HepG2 (cell line): ENCODE measurements around the gene GLCE. TPM values are rescaled to one million over a fixed set of nuclear protein-coding genes. Genes with fewer than 3 reads are reported as not detected.

Experiments used
- ATAC-seq: fragments of 200-7000 bp; cut with Tn5 transposase; 3 replicates; pipeline ENCODE4 v1.9.1; 2020; ENCODE audit warnings: mild to moderate bottlenecking, moderate library complexity
- BruUV-seq: library from RNA; stranded (reverse); fragments of 400-500 nt; replicated peaks from 2 replicates; lab custom pipeline; 2021; lab: Mats Ljungman, UMichigan
- CTCF ChIA-PET: fragments of 300-600 bp; formaldehyde crosslinking; extraction: SDS; loops from one replicate; lab custom pipeline; 2021; ENCODE audit warnings: low total read pairs, inconsistent platforms, low intra/inter-chr PET ratio; lab: Yijun Ruan, JAX
- POLR2A ChIA-PET: fragments of 350-600 bp; sonication (Branson Sonifier 250); formaldehyde crosslinking; loops from one replicate; lab custom pipeline; 2020; ENCODE audit warnings: antibody characterized with exemption, inconsistent platforms; lab: Yijun Ruan, JAX
- DNase-seq: peaks from one replicate; pipeline ENCODE4 v3.0.0-alpha.2; 2015; ENCODE audit warnings: low spot score
- FAIRE-seq: peaks from 3 replicates; lab custom pipeline; 2011; peaks lifted over from hg19 to GRCh38; lab: Jason Lieb, UNC
- H2AFZ ChIP-seq: one replicate; pipeline ENCODE4 v1.6.1; 2011; ENCODE audit warnings: low read length, inconsistent platforms
- H3K27ac ChIP-seq: fragments of 300-600 bp; 3 replicates; pipeline ENCODE4 v1.8.0; 2011; ENCODE audit warnings: mixed run types, mild to moderate bottlenecking, mixed read lengths, low read length, inconsistent platforms; ENCODE audit not compliant: insufficient read depth; ENCODE audit errors: extremely low read length
- H3K27me3 ChIP-seq, 2 experiments: fragments of 200-600 bp in 1 of 2; 2 replicates in 1 of 2; 3 replicates in 1 of 2; pipeline versions ENCODE4 v1.6.0 to v1.8.0; 2011; ENCODE audit warnings: low read length in 2 of 2, mild to moderate bottlenecking in 2 of 2, moderate library complexity in 2 of 2, inconsistent platforms in 1 of 2; ENCODE audit not compliant: insufficient read depth in 2 of 2, control insufficient read depth in 1 of 2
- H3K36me3 ChIP-seq, 2 experiments: fragments of 200-600 bp in 1 of 2; replicated peaks in 1 of 2; 2 replicates in 1 of 2; 3 replicates in 1 of 2; pipeline versions ENCODE4 v1.5.1 to v1.8.0; 2011; ENCODE audit warnings: low read length in 2 of 2, inconsistent platforms in 1 of 2; ENCODE audit not compliant: insufficient read depth in 2 of 2, control insufficient read depth in 1 of 2
- H3K4me1 ChIP-seq: 2 replicates; pipeline ENCODE4 v1.5.1; 2012; ENCODE audit warnings: low read length, inconsistent platforms; ENCODE audit not compliant: insufficient read depth
- H3K4me2 ChIP-seq: 2 replicates; pipeline ENCODE4 v1.6.0; 2011; ENCODE audit warnings: low read depth, low read length, inconsistent platforms
- H3K4me3 ChIP-seq, 3 experiments: fragments of 200-600 bp in 1 of 3; sonication (generic), shearing (Covaris generic) in 1 of 3; replicated peaks in 1 of 3; 2 replicates each; pipeline ENCODE4 v1.5.1; 2011 to 2016; ENCODE audit warnings: low read length in 3 of 3, inconsistent platforms in 2 of 3, low read depth in 2 of 3, mild to moderate bottlenecking in 2 of 3, control low read depth in 1 of 3, mixed read lengths in 1 of 3; ENCODE audit not compliant: insufficient read depth in 1 of 3
- H3K79me2 ChIP-seq: one replicate; pipeline ENCODE4 v1.6.1; 2011; ENCODE audit warnings: low read length, inconsistent platforms; ENCODE audit not compliant: insufficient read depth
- H3K9ac ChIP-seq: 2 replicates; pipeline ENCODE4 v1.6.0; 2011; ENCODE audit warnings: mild to moderate bottlenecking, low read depth, low read length, inconsistent platforms; ENCODE audit not compliant: insufficient read depth
- H3K9me3 ChIP-seq: 2 replicates; pipeline ENCODE4 v1.5.1; 2012; ENCODE audit warnings: mild to moderate bottlenecking, low read length
- H4K20me1 ChIP-seq: 2 replicates; pipeline ENCODE4 v1.6.0; 2011; ENCODE audit warnings: inconsistent platforms, mild to moderate bottlenecking, low read length, moderate library complexity; ENCODE audit not compliant: insufficient read depth
- BCL3 ChIP-seq: sonication (generic); formaldehyde crosslinking; IDR thresholded peaks from 2 replicates; pipeline ENCODE4 v1.5.1; 2020; ENCODE audit warnings: mild to moderate bottlenecking, missing genetic modification reagents, moderate library complexity
- CC2D1A ChIP-seq: sonication (generic); formaldehyde crosslinking; IDR thresholded peaks from 2 replicates; pipeline ENCODE4 v1.8.1; 2023; ENCODE audit warnings: mild to moderate bottlenecking, missing genetic modification reagents
- HNF4A ChIP-seq: sonication (generic); formaldehyde crosslinking; IDR thresholded peaks from 2 replicates; pipeline ENCODE4 v1.4.0; 2020; ENCODE audit warnings: missing genetic modification reagents
- HOXA9 ChIP-seq: sonication (generic); formaldehyde crosslinking; IDR thresholded peaks from 2 replicates; pipeline ENCODE4 v1.8.1; 2022; ENCODE audit warnings: missing genetic modification reagents, mild to moderate bottlenecking, moderate library complexity, borderline replicate concordance
- NAIF1 ChIP-seq: sonication (generic); formaldehyde crosslinking; IDR thresholded peaks from 2 replicates; pipeline ENCODE4 v1.5.0; 2020; ENCODE audit warnings: mild to moderate bottlenecking, missing genetic modification reagents, borderline replicate concordance
- NR2F2 ChIP-seq: IDR thresholded peaks from 2 replicates; pipeline ENCODE4 v1.6.1; 2012; ENCODE audit warnings: low read depth, inconsistent platforms, borderline replicate concordance
- REST ChIP-seq, 2 experiments: IDR thresholded peaks; 2 replicates each; pipeline ENCODE4 v1.6.1; 2011 to 2012; ENCODE audit warnings: low read length in 2 of 2, borderline replicate concordance in 1 of 2, low read depth in 1 of 2, mild to moderate bottlenecking in 1 of 2, moderate library complexity in 1 of 2
- RFXAP ChIP-seq: sonication (generic); formaldehyde crosslinking; IDR thresholded peaks from 2 replicates; pipeline ENCODE4 v1.4.0; 2020; ENCODE audit warnings: missing genetic modification reagents, borderline replicate concordance
- SP4 ChIP-seq: sonication (generic); formaldehyde crosslinking; IDR thresholded peaks from 2 replicates; pipeline ENCODE4 v1.8.1; 2023; ENCODE audit warnings: mild to moderate bottlenecking, missing genetic modification reagents
- TCF7L2 ChIP-seq: IDR thresholded peaks from 2 replicates; pipeline ENCODE4 v1.6.1; 2011; ENCODE audit warnings: mild to moderate bottlenecking, low read depth, low read length, moderate library complexity
- TEAD2 ChIP-seq: sonication (generic); formaldehyde crosslinking; IDR thresholded peaks from 2 replicates; pipeline ENCODE4 v1.9.0; 2021; ENCODE audit warnings: missing genetic modification reagents
- THRA ChIP-seq: sonication (generic); formaldehyde crosslinking; IDR thresholded peaks from 2 replicates; pipeline ENCODE4 v1.4.0; 2020; ENCODE audit warnings: missing genetic modification reagents, borderline replicate concordance
- ZNF234 ChIP-seq: sonication (generic); formaldehyde crosslinking; conservative IDR thresholded peaks from 2 replicates; pipeline ENCODE4 v1.5.1; 2020; ENCODE audit warnings: mild to moderate bottlenecking, missing genetic modification reagents
- ZNF317 ChIP-seq: sonication (generic); formaldehyde crosslinking; IDR thresholded peaks from 2 replicates; pipeline ENCODE4 v1.5.0; 2020; ENCODE audit warnings: mild to moderate bottlenecking, missing genetic modification reagents
- WGBS: methylation state at CpG from one replicate; pipeline ENCODE4 v1.1.6; 2017; ENCODE audit warnings: low lambda C conversion rate; 5-methylcytosine and 5-hydroxymethylcytosine counted together
- in situ Hi-C: cut with HindIII; loops from 2 replicates; pipeline ENCODE4 v1.10.0; 2017; ENCODE audit warnings: low pct_unique_long_range_greater_than_20kb; ENCODE audit not compliant: extremely low pct_ligation_motif_present
- intact Hi-C: fragments of 100-400 bp; cut with micrococcal nuclease; formaldehyde crosslinking; loops from one replicate; pipeline ENCODE4 v1.10.0; 2022; ENCODE audit not compliant: unreplicated experiment
- polyA plus RNA-seq, 8 experiments: library from polyadenylated mRNA; depleted of rRNA in 3 of 8; stranded (reverse) in 7 of 8; unstranded in 1 of 8; fragments of >200 nt; fragmentation: Illumina TruSeq in 4 of 8; extraction: Trizol in 4 of 8; gene quantifications; 2 replicates each; pipeline versions ENCODE4 v1.2.1 to v1.2.3, GENCODE V29; 2011 to 2016; ENCODE audit warnings: low read depth in 4 of 8, missing spikeins in 1 of 8, mixed read lengths in 1 of 8; ENCODE audit not compliant: insufficient read depth in 1 of 8
- total RNA-seq, 5 experiments: library from RNA; depleted of rRNA; stranded (reverse); fragments of >200 nt; fragmentation: Illumina TruSeq; extraction: Trizol; gene quantifications; 2 replicates each; pipeline ENCODE4 v1.2.3, GENCODE V29; 2016; ENCODE audit warnings: low read depth in 1 of 5
- TF ChIP-seq, protein P1 (sequence below): IDR thresholded peaks from 2 replicates; pipeline ENCODE4 v1.6.1; 2016; ENCODE audit warnings: low read depth

Gene GLCE
- total and polyA plus RNA-seq, 2 of the 13 experiments (the other 11 are each of a cell fraction or from before 2014, with no cell fraction given): 12.9 to 23.4 TPM

GRCh38 chr15:69116391-69116790 is 44.0 kb upstream of the GLCE start:
- H3K27ac ChIP-seq: no peak overlapping the region
- H3K9me3 ChIP-seq: no peaks in the 10 kb centered on the region
- 52% methylated on average over 4 of the region's 4 CpGs for WGBS
- no peak overlapping the region for H3K9ac ChIP-seq
- H3K36me3 ChIP-seq: no peaks in the 10 kb centered on the region
- in situ Hi-C loops (no loop called here), intact Hi-C loops (no loop called here)
- ChIA-PET POLR2A (no interaction called here), CTCF (no interaction called here)
- DNase-seq (no peak), ATAC-seq (no peak), FAIRE-seq (no peak)
- H3K79me2 ChIP-seq: no peaks in the 10 kb centered on the region
- H3K27me3 ChIP-seq: peaks cover 5 to 51% of the 10 kb centered on the region in 2 experiments; a peak in 4 of 5 replicates
- no peak overlapping the region for H3K4me3 ChIP-seq
- H2AFZ ChIP-seq: no peak overlapping the region
- no TSS peak for BruUV-seq
- no peaks in the 10 kb centered on the region for H3K4me1 ChIP-seq
- no peaks in the 10 kb centered on the region for H4K20me1 ChIP-seq
- H3K4me2 ChIP-seq: no peak overlapping the region
- TF ChIP-seq THRA (CRISPR knock-in tag): no peak
- no peak for TF ChIP-seq NAIF1
- no peak for TF ChIP-seq RFXAP (CRISPR knock-in tag)
- TF ChIP-seq BCL3 (CRISPR knock-in tag): no peak
- TF ChIP-seq SP4 (CRISPR knock-in tag): no peak
- no peak for TF ChIP-seq ZNF234 (CRISPR knock-in tag)
- no peak for TF ChIP-seq TEAD2 (CRISPR knock-in tag)
- no peak for TF ChIP-seq ZNF317 (CRISPR knock-in tag)
- TF ChIP-seq TCF7L2: no peak
- TF ChIP-seq NR2F2: no peak
- no peak for TF ChIP-seq CC2D1A
- no peak for TF ChIP-seq REST (IDR thresholded peaks at IDR 0.05; ENCODE audit: borderline replicate concordance in 1 of 2, low read depth in 1 of 2, low read length in 2 of 2)
- TF ChIP-seq HNF4A: no peak
- no peak for TF ChIP-seq HOXA9
- TF ChIP-seq, protein P1, sequence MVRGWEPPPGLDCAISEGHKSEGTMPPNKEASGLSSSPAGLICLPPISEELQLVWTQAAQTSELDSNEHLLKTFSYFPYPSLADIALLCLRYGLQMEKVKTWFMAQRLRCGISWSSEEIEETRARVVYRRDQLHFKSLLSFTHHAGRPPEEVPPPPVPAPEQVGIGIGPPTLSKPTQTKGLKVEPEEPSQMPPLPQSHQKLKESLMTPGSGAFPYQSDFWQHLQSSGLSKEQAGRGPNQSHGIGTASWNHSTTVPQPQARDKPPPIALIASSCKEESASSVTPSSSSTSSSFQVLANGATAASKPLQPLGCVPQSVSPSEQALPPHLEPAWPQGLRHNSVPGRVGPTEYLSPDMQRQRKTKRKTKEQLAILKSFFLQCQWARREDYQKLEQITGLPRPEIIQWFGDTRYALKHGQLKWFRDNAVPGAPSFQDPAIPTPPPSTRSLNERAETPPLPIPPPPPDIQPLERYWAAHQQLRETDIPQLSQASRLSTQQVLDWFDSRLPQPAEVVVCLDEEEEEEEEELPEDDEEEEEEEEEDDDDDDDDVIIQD: no peak
